HCT116 (cell line): ENCODE measurements around the gene KSR1. TPM values are rescaled to one million over a fixed set of nuclear protein-coding genes. Genes with fewer than 3 reads are reported as not detected.

Experiments used
- ATAC-seq: fragments of 200-7000 bp; cut with Tn5 transposase; 2 replicates; pipeline ENCODE4 v1.9.1; 2020; ENCODE audit warnings: mild to moderate bottlenecking, moderate library complexity
- BruUV-seq: library from RNA; stranded (reverse); fragments of 400-500 nt; replicated peaks from 2 replicates; lab custom pipeline; 2021; lab: Mats Ljungman, UMichigan
- CTCF ChIA-PET: fragments of 300-600 bp; sonication (Branson Sonifier 250); formaldehyde crosslinking; loops from one replicate; lab custom pipeline; 2021; ENCODE audit warnings: antibody characterized with exemption; lab: Charles Lee
- POLR2A ChIA-PET: fragments of 300-600, 350-600 bp; sonication (Branson Sonifier 250); formaldehyde crosslinking; loops from one replicate; lab custom pipeline; 2021; ENCODE audit warnings: antibody characterized with exemption; lab: Charles Lee
- RAD21 ChIA-PET, 2 experiments: fragments of 300-600 bp; sonication (Branson Sonifier 250); formaldehyde crosslinking; loops; one replicate each; lab custom pipeline; 2023; ENCODE audit warnings: low total read pairs in 2 of 2; ENCODE audit not compliant: uncharacterized antibody in 2 of 2, unreplicated experiment in 2 of 2, low non-redundant PET in 1 of 2; lab: Charles Lee
- DNase-seq: peaks from one replicate; pipeline ENCODE4 v3.0.0-alpha.2; 2010; ENCODE audit warnings: low read depth, low spot score
- H2AFZ ChIP-seq: fragments of 200-600 bp; shearing (Covaris generic), sonication (generic); 2 replicates; pipeline ENCODE4 v1.6.1; 2017; ENCODE audit warnings: low read depth, mixed run types, mixed read lengths, antibody characterized with exemption, low read length; ENCODE audit not compliant: poor library complexity, severe bottlenecking
- H3K27ac ChIP-seq: 2 replicates; pipeline ENCODE4 v1.5.1; 2012; ENCODE audit warnings: low read depth, low read length
- H3K27me3 ChIP-seq: fragments of 200-600 bp; sonication (generic); 2 replicates; pipeline ENCODE4 v1.6.1; 2016; ENCODE audit warnings: mixed run types, low read length, mixed read lengths; ENCODE audit not compliant: insufficient read depth
- H3K36me3 ChIP-seq, 2 experiments: fragments of 200-500 bp in 1 of 2; fragments of 200-600 bp in 1 of 2; sonication (Bioruptor generic) in 1 of 2; sonication (generic) in 1 of 2; 2 replicates each; pipeline versions ENCODE4 v1.5.1 to v1.6.1; 2014 to 2016; ENCODE audit warnings: low read length in 2 of 2, inconsistent platforms in 1 of 2, mixed read lengths in 1 of 2, mixed run types in 1 of 2; ENCODE audit not compliant: insufficient read depth in 2 of 2, control insufficient read depth in 1 of 2
- H3K4me1 ChIP-seq, 2 experiments: fragments of 200-600 bp in 1 of 2; sonication (generic) in 1 of 2; 2 replicates each; pipeline versions ENCODE4 v1.5.1 to v1.6.1; 2012 to 2017; ENCODE audit warnings: low read length in 2 of 2, inconsistent platforms in 1 of 2, mild to moderate bottlenecking in 1 of 2, mixed read lengths in 1 of 2, mixed run types in 1 of 2, moderate library complexity in 1 of 2; ENCODE audit not compliant: insufficient read depth in 2 of 2, control insufficient read depth in 1 of 2
- H3K4me2 ChIP-seq: fragments of 200-600 bp; sonication (generic); 2 replicates; pipeline ENCODE4 v1.6.1; 2017; ENCODE audit warnings: mixed run types, low read length, mixed read lengths
- H3K4me3 ChIP-seq, 2 experiments: fragments of 200-600 bp in 1 of 2; sonication (generic) in 1 of 2; replicated peaks in 1 of 2; 2 replicates each; pipeline ENCODE4 v1.5.1; 2011 to 2016; ENCODE audit warnings: low read length in 2 of 2, control low read depth in 1 of 2, low read depth in 1 of 2, mild to moderate bottlenecking in 1 of 2, mixed read lengths in 1 of 2, mixed run types in 1 of 2
- H3K79me2 ChIP-seq: fragments of 200-600 bp; sonication (generic); 2 replicates; pipeline ENCODE4 v1.6.1; 2017; ENCODE audit warnings: mild to moderate bottlenecking, mixed run types, low read length, moderate library complexity, mixed read lengths; ENCODE audit not compliant: insufficient read depth
- H3K9ac ChIP-seq: fragments of 200-600 bp; sonication (generic); 2 replicates; pipeline ENCODE4 v1.6.1; 2016; ENCODE audit warnings: low read length, mixed read lengths
- H3K9me2 ChIP-seq: fragments of 200-600 bp; sonication (generic), shearing (Covaris generic); 2 replicates; pipeline ENCODE4 v1.6.1; 2017; ENCODE audit warnings: mixed run types, mild to moderate bottlenecking, moderate library complexity; ENCODE audit not compliant: insufficient read depth
- H3K9me3 ChIP-seq, 2 experiments: fragments of 200-500 bp in 1 of 2; fragments of 200-600 bp in 1 of 2; sonication (Bioruptor generic) in 1 of 2; sonication (generic) in 1 of 2; 2 replicates each; pipeline ENCODE4 v1.6.1; 2014 to 2017; ENCODE audit warnings: low read length in 2 of 2, mixed read lengths in 2 of 2, inconsistent platforms in 1 of 2, low read depth in 1 of 2, mild to moderate bottlenecking in 1 of 2, mixed run types in 1 of 2, moderate library complexity in 1 of 2; ENCODE audit not compliant: control insufficient read depth in 1 of 2, insufficient read depth in 1 of 2
- H4K20me1 ChIP-seq: fragments of 200-600 bp; sonication (generic), shearing (Covaris generic); 2 replicates; pipeline ENCODE4 v1.6.1; 2017; ENCODE audit warnings: mixed run types, mild to moderate bottlenecking, moderate library complexity; ENCODE audit not compliant: insufficient read depth
- ATF3 ChIP-seq: IDR thresholded peaks from 2 replicates; pipeline ENCODE4 v1.6.1; 2012
- CEBPB ChIP-seq: IDR thresholded peaks from 2 replicates; pipeline ENCODE4 v1.6.1; 2012; ENCODE audit warnings: low read depth
- CTCF ChIP-seq, 3 experiments: fragments of 200-600 bp in 1 of 3; sonication (generic) in 1 of 3; IDR thresholded peaks in 2 of 3; conservative IDR thresholded peaks in 1 of 3; 2 replicates each; pipeline ENCODE4 v1.5.1; 2012 to 2017; ENCODE audit warnings: low read depth in 2 of 3, low read length in 2 of 3, antibody characterized with exemption in 1 of 3, borderline replicate concordance in 1 of 3, control low read depth in 1 of 3, mild to moderate bottlenecking in 1 of 3, mixed read lengths in 1 of 3, mixed run types in 1 of 3, moderate library complexity in 1 of 3; ENCODE audit not compliant: insufficient read depth in 1 of 3
- ELF1 ChIP-seq: IDR thresholded peaks from 2 replicates; pipeline ENCODE4 v1.6.1; 2012; ENCODE audit warnings: low read depth, borderline replicate concordance
- EZH2 ChIP-seq: fragments of 200-600 bp; sonication (generic); IDR thresholded peaks from 2 replicates; pipeline ENCODE4 v1.6.1; 2017; ENCODE audit warnings: antibody characterized with exemption, mixed run types
- FOSL1 ChIP-seq: IDR thresholded peaks from 2 replicates; pipeline ENCODE4 v1.6.1; 2012; ENCODE audit warnings: low read depth
- JUND ChIP-seq: IDR thresholded peaks from 2 replicates; pipeline ENCODE4 v1.6.1; 2012
- MAX ChIP-seq: IDR thresholded peaks from 2 replicates; pipeline ENCODE4 v1.6.1; 2012
- POLR2A ChIP-seq: IDR thresholded peaks from 2 replicates; pipeline ENCODE4 v1.7.0; 2011; ENCODE audit warnings: borderline replicate concordance; ENCODE audit not compliant: insufficient read depth, insufficient read length; ENCODE audit errors: extremely low read depth
- POLR2AphosphoS5 ChIP-seq: IDR thresholded peaks from 2 replicates; pipeline ENCODE4 v1.6.1; 2011; ENCODE audit warnings: mild to moderate bottlenecking, low read depth, low read length, moderate library complexity
- RAD21 ChIP-seq: IDR thresholded peaks from 2 replicates; pipeline ENCODE4 v1.6.1; 2012; ENCODE audit warnings: low read depth, mild to moderate bottlenecking
- SP1 ChIP-seq: IDR thresholded peaks from 2 replicates; pipeline ENCODE4 v1.6.1; 2012; ENCODE audit warnings: low read depth
- SRF ChIP-seq: IDR thresholded peaks from 2 replicates; pipeline ENCODE4 v1.6.1; 2012; ENCODE audit warnings: low read depth
- TCF7L2 ChIP-seq: IDR thresholded peaks from 2 replicates; pipeline ENCODE4 v1.7.0; 2011; ENCODE audit warnings: borderline replicate concordance, inconsistent platforms; ENCODE audit not compliant: insufficient read depth, insufficient read length; ENCODE audit errors: extremely low read depth
- ZFX ChIP-seq: fragments of 450-650 bp; IDR thresholded peaks from 2 replicates; pipeline ENCODE4 v1.6.1; 2017
- ZNF274 ChIP-seq: fragments of 200-500 bp; sonication (Bioruptor generic); IDR thresholded peaks from 2 replicates; pipeline ENCODE4 v1.6.1; 2014; ENCODE audit warnings: mild to moderate bottlenecking, low read depth, low read length, inconsistent platforms
- intact Hi-C: fragments of 100-400 bp; cut with micrococcal nuclease; formaldehyde crosslinking; loops from 2 replicates; pipeline ENCODE4 v1.10.0; 2022
- total RNA-seq: library from RNA; stranded (reverse); gene quantifications from one replicate; pipeline ENCODE4 v1.2.1, GENCODE V29; 2021; ENCODE audit not compliant: unreplicated experiment
- TF ChIP-seq, protein P1 (sequence below): IDR thresholded peaks from 2 replicates; pipeline ENCODE4 v1.6.1; 2012; ENCODE audit warnings: low read depth

KSR1 gene
- total RNA-seq, 1 experiment from 2014 or later, result 16.5 TPM

DNA sequence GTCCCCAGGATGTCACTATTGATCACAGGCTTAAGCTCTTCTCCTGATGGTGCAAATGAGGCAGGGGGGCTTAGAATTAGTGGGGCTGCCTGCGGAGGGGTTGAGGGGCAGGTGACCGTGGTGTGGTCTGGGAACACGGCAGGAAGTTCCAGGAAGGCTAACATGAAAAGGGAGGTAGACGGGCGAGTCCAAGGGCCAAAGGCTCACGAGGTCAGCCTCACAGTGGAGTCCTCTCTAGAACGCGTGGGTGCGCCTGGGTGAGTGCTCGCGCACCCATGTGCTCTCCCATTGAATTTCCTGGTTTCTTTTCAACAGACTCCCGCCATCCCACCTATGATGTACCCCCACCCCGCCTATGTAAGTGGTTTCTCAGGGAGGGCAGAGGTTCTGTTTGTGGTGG, 190.0 kb downstream of the KSR1 start:
- no TSS peak for BruUV-seq
- Histone ChIP-seq H3K27ac (no peak overlapping the region), H3K36me3 (no peaks in the 10 kb centered on the region), H2AFZ (no peak overlapping the region), H4K20me1 (no peaks in the 10 kb centered on the region), H3K9ac (no peak overlapping the region), H3K27me3 (no peaks in the 10 kb centered on the region), H3K4me1 (0 out of 4 replicates have a peak, but pooled peaks cover 0 to 4% of the 10 kb centered on the region in 2 experiments), H3K4me3 (no peak overlapping the region), H3K4me2 (no peak overlapping the region), H3K9me3 (no peaks in the 10 kb centered on the region), H3K9me2 (no peaks in the 10 kb centered on the region), H3K79me2 (no peaks in the 10 kb centered on the region)
- ChIA-PET CTCF (no interaction called here), POLR2A (no interaction called here), RAD21 (no interaction called here)
- ATAC-seq, result no peak
- DNase-seq, result no peak
- no peak for TF ChIP-seq ZNF274
- TF ChIP-seq JUND, result no peak
- TF ChIP-seq RAD21, result no peak
- no peak for TF ChIP-seq CEBPB
- no peak for TF ChIP-seq ELF1
- TF ChIP-seq EZH2, result no peak
- no peak for TF ChIP-seq POLR2A
- TF ChIP-seq, protein P1, sequence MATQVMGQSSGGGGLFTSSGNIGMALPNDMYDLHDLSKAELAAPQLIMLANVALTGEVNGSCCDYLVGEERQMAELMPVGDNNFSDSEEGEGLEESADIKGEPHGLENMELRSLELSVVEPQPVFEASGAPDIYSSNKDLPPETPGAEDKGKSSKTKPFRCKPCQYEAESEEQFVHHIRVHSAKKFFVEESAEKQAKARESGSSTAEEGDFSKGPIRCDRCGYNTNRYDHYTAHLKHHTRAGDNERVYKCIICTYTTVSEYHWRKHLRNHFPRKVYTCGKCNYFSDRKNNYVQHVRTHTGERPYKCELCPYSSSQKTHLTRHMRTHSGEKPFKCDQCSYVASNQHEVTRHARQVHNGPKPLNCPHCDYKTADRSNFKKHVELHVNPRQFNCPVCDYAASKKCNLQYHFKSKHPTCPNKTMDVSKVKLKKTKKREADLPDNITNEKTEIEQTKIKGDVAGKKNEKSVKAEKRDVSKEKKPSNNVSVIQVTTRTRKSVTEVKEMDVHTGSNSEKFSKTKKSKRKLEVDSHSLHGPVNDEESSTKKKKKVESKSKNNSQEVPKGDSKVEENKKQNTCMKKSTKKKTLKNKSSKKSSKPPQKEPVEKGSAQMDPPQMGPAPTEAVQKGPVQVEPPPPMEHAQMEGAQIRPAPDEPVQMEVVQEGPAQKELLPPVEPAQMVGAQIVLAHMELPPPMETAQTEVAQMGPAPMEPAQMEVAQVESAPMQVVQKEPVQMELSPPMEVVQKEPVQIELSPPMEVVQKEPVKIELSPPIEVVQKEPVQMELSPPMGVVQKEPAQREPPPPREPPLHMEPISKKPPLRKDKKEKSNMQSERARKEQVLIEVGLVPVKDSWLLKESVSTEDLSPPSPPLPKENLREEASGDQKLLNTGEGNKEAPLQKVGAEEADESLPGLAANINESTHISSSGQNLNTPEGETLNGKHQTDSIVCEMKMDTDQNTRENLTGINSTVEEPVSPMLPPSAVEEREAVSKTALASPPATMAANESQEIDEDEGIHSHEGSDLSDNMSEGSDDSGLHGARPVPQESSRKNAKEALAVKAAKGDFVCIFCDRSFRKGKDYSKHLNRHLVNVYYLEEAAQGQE, result no peak
- TF ChIP-seq POLR2AphosphoS5, result no peak
- TF ChIP-seq FOSL1, result no peak
- TF ChIP-seq CTCF (IDR thresholded peaks at IDR 0.05 in 2 of 3, conservative IDR thresholded peaks at IDR 0.05 in 1 of 3; ENCODE audit: borderline replicate concordance in 1 of 3, insufficient read depth in 1 of 3, low read depth in 2 of 3, low read length in 2 of 3), result no peak
- TF ChIP-seq SRF, result no peak
- TF ChIP-seq ATF3, result no peak
- TF ChIP-seq MAX, result no peak
- no peak for TF ChIP-seq ZFX
- TF ChIP-seq TCF7L2, result no peak
- TF ChIP-seq SP1, result no peak
- intact Hi-C loops, result no loop called here
